Loucy (cell line): ENCODE results near the gene MYOM1.

ENCODE experiments used
- H2AFZ ChIP-seq: fragments of 200-600 bp; sonication (generic); 2 replicates; pipeline ENCODE4 v1.6.0; 2016; ENCODE audit warnings: antibody characterized with exemption, mild to moderate bottlenecking, low read length, moderate library complexity
- H3F3A ChIP-seq: fragments of 200-600 bp; 2 replicates; pipeline ENCODE4 v1.6.0; 2016; ENCODE audit warnings: antibody characterized with exemption, low read depth, mild to moderate bottlenecking
- H3K27me3 ChIP-seq: fragments of 200-600 bp; sonication (generic); 2 replicates; pipeline ENCODE4 v1.6.1; 2014; ENCODE audit warnings: low read length, mild to moderate bottlenecking; ENCODE audit not compliant: insufficient read depth, poor library complexity, severe bottlenecking
- H3K36me3 ChIP-seq: fragments of 200-600 bp; sonication (generic); 2 replicates; pipeline ENCODE4 v1.6.1; 2016; ENCODE audit warnings: low read length; ENCODE audit not compliant: insufficient read depth
- H3K4me1 ChIP-seq: fragments of 200-600 bp; sonication (generic); 2 replicates; pipeline ENCODE4 v1.5.1; 2014; ENCODE audit warnings: low read length, mild to moderate bottlenecking; ENCODE audit not compliant: insufficient read depth, poor library complexity, severe bottlenecking
- H3K4me2 ChIP-seq: fragments of 200-600 bp; sonication (generic); 2 replicates; pipeline ENCODE4 v1.6.0; 2014; ENCODE audit warnings: antibody characterized with exemption, low read length, low read depth, mild to moderate bottlenecking; ENCODE audit not compliant: poor library complexity, severe bottlenecking
- H3K4me3 ChIP-seq: fragments of 200-600 bp; sonication (generic); 2 replicates; pipeline ENCODE4 v1.5.1; 2014; ENCODE audit warnings: low read length, mild to moderate bottlenecking, mixed read lengths; ENCODE audit not compliant: poor library complexity, severe bottlenecking
- H3K79me2 ChIP-seq: fragments of 200-600 bp; sonication (generic); 2 replicates; pipeline ENCODE4 v1.6.1; 2014; ENCODE audit warnings: low read length; ENCODE audit not compliant: insufficient read depth
- H3K9ac ChIP-seq: fragments of 200-600 bp; sonication (generic); 2 replicates; pipeline ENCODE4 v1.6.0; 2014; ENCODE audit warnings: mild to moderate bottlenecking, low read depth, low read length, moderate library complexity; ENCODE audit not compliant: poor library complexity, severe bottlenecking
- H3K9me2 ChIP-seq: fragments of 200-600 bp; sonication (generic); replicated peaks from 2 replicates; pipeline ENCODE4 v1.6.1; 2016; ENCODE audit warnings: low read depth, low read length, mixed read lengths
- H3K9me3 ChIP-seq: fragments of 200-600 bp; sonication (generic); 2 replicates; pipeline ENCODE4 v1.6.1; 2014; ENCODE audit warnings: mild to moderate bottlenecking, antibody characterized with exemption, low read length, low read depth; ENCODE audit not compliant: insufficient read depth
- H4K20me1 ChIP-seq: fragments of 200-600 bp; sonication (generic); 2 replicates; pipeline ENCODE4 v1.6.0; 2014; ENCODE audit warnings: antibody characterized with exemption, low read length, mild to moderate bottlenecking; ENCODE audit not compliant: insufficient read depth, poor library complexity, severe bottlenecking
- EZH2phosphoT487 ChIP-seq: fragments of 200-600 bp; IDR thresholded peaks from 2 replicates; pipeline ENCODE4 v1.6.1; 2018; ENCODE audit warnings: antibody characterized with exemption, mild to moderate bottlenecking, moderate library complexity, borderline replicate concordance
- TF ChIP-seq, protein P1 (sequence below): fragments of 200-600 bp; sonication (generic); conservative IDR thresholded peaks from 2 replicates; pipeline ENCODE4 v1.5.1; 2014; ENCODE audit warnings: mild to moderate bottlenecking, antibody characterized with exemption, low read length

The MYOM1 gene

DNA sequence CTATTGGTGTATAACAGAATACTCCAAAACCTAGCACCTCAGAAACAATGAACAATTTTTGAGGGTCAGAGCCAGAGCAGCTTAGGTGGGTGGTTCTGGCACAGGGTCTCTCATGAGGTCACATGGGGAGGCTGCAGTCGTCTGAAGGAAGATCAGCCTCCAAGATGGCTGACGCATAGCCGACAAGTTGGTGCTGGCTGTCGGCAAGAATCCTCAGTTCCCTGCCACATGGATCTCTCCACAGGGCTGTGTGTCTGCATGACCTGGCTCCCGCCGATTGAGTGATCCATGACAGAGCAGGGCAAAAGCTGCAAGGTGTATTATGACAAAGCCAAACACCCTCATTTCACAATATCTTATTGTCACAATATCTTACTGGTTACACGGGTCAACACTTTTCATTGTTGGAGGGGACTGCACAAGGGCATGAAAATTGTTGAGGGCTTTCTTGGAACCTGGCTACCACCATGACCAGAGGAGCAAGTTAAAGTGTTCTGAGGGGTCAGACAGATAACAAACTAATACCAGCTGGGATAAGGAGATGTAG lies 46.4 kb upstream of the MYOM1 start:
- Histone ChIP-seq H3K4me3 (peak overlapping the region; percentile 83), H3K9me3 (no peaks in the 10 kb centered on the region), H3K9me2 (no peaks in the 10 kb centered on the region), H3K79me2 (peaks cover 96% of the 10 kb centered on the region), H2AFZ (no peak overlapping the region), H3K36me3 (no peaks in the 10 kb centered on the region), H3K9ac (peak overlapping the region; percentile 34), H3K4me1 (peaks cover 68% of the 10 kb centered on the region), H3K27me3 (no peaks in the 10 kb centered on the region), H4K20me1 (peaks cover 89% of the 10 kb centered on the region), H3K4me2 (peak overlapping the region; percentile 94), H3F3A (no peaks in the 10 kb centered on the region)
- TF ChIP-seq, protein P1, sequence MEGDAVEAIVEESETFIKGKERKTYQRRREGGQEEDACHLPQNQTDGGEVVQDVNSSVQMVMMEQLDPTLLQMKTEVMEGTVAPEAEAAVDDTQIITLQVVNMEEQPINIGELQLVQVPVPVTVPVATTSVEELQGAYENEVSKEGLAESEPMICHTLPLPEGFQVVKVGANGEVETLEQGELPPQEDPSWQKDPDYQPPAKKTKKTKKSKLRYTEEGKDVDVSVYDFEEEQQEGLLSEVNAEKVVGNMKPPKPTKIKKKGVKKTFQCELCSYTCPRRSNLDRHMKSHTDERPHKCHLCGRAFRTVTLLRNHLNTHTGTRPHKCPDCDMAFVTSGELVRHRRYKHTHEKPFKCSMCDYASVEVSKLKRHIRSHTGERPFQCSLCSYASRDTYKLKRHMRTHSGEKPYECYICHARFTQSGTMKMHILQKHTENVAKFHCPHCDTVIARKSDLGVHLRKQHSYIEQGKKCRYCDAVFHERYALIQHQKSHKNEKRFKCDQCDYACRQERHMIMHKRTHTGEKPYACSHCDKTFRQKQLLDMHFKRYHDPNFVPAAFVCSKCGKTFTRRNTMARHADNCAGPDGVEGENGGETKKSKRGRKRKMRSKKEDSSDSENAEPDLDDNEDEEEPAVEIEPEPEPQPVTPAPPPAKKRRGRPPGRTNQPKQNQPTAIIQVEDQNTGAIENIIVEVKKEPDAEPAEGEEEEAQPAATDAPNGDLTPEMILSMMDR = no peak
- no peak for TF ChIP-seq EZH2phosphoT487

DNA sequence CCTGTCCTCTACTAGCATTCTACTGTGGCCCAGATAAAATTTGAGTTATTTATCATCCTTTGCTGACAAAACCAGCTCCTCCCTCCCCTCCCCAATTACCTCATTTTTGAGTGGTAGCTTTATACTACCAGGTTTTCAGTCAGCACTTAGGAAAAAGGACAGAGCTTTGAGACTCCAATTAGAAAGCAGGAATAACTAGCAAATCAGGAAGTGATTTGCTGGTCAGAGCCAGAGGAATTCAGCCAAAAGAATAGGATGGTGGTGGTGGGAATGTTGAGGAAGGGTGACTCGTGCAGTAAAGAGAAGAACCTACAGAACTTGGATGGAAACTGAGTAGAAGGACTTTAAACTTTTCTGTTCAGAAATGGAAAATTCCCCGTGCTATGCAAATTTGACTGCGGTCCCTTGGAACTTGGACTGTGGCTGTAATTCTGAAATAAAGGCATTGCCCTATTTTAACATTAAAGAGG lies 45.8 kb upstream of the MYOM1 start:
- Histone ChIP-seq H3K9me2 (no peaks in the 10 kb centered on the region), H3K27me3 (no peaks in the 10 kb centered on the region), H4K20me1 (peaks cover 84% of the 10 kb centered on the region), H3K9me3 (no peaks in the 10 kb centered on the region), H3K9ac (peak overlapping the region; percentile 34), H3K4me1 (peaks cover 73% of the 10 kb centered on the region), H3K36me3 (no peaks in the 10 kb centered on the region), H3F3A (no peaks in the 10 kb centered on the region), H3K4me3 (peak overlapping the region; percentile 83), H2AFZ (no peak overlapping the region), H3K4me2 (peak overlapping the region; percentile 94), H3K79me2 (peaks cover 96% of the 10 kb centered on the region)
- TF ChIP-seq EZH2phosphoT487 = no peak
- TF ChIP-seq, protein P1 = no peak

DNA sequence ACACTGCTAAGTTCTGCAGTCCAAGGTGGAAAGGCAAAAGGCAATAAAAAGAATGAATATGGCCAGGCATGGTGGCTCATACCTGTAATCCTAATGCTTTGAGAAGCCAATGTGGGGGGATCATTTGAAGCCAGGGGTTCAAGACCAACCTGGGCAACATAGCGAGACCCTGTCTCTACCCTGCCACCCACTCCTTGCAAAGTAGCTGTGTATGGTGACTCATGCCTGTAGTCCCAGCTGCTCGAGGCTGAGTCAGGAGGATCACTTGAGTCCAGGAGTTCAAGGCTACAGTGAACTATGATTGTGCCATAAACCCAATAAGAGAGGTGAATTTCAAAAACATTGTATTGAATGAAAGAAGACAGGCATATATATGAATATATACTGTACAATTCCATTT lies 44.6 kb upstream of the MYOM1 start:
- peak overlapping the region; percentile 94 for H3K4me2 ChIP-seq
- TF ChIP-seq, protein P1 = no peak
- TF ChIP-seq EZH2phosphoT487 = no peak
- no peak overlapping the region for H2AFZ ChIP-seq
- no peaks in the 10 kb centered on the region for H3K27me3 ChIP-seq
- peaks cover 77% of the 10 kb centered on the region for H3K4me1 ChIP-seq
- peaks cover 71% of the 10 kb centered on the region for H4K20me1 ChIP-seq
- no peaks in the 10 kb centered on the region for H3K36me3 ChIP-seq
- peak overlapping the region; percentile 34 for H3K9ac ChIP-seq
- no peaks in the 10 kb centered on the region for H3K9me2 ChIP-seq
- H3F3A ChIP-seq = no peaks in the 10 kb centered on the region
- H3K79me2 ChIP-seq = peaks cover 96% of the 10 kb centered on the region
- no peaks in the 10 kb centered on the region for H3K9me3 ChIP-seq
- peak overlapping the region; percentile 83 for H3K4me3 ChIP-seq
